Measurements from ENCODE around the gene MRNIP.

Gene MRNIP

DNA sequence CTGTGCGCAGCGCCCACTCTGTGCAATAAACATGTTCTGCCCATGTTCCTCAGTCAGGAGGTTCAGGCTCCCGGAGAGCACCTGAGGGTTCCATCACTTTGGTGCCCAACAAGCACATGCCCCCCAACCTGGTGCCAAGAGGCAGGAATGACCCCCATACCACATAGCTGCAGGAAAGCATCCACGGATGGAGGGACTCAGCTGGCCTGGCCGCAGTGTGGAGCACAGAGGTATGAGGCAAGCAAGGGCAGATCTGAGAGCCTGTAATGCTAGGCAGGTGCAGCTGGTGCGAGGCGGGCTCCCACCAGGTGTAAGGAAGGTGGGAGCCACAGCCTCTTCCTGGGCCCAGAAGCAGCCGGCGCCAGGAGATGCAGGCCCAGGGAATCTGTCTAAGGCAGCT lies 4.3 kb upstream of the MRNIP start:
- TF ChIP-seq, protein P1, sequence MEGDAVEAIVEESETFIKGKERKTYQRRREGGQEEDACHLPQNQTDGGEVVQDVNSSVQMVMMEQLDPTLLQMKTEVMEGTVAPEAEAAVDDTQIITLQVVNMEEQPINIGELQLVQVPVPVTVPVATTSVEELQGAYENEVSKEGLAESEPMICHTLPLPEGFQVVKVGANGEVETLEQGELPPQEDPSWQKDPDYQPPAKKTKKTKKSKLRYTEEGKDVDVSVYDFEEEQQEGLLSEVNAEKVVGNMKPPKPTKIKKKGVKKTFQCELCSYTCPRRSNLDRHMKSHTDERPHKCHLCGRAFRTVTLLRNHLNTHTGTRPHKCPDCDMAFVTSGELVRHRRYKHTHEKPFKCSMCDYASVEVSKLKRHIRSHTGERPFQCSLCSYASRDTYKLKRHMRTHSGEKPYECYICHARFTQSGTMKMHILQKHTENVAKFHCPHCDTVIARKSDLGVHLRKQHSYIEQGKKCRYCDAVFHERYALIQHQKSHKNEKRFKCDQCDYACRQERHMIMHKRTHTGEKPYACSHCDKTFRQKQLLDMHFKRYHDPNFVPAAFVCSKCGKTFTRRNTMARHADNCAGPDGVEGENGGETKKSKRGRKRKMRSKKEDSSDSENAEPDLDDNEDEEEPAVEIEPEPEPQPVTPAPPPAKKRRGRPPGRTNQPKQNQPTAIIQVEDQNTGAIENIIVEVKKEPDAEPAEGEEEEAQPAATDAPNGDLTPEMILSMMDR (IDR thresholded peaks at IDR 0.05; ENCODE audit: control insufficient read depth, insufficient read depth, low read depth, low read length, missing control alignments) = no peak
- H3K4me3 ChIP-seq (ENCODE audit: control insufficient read depth, low read depth, low read length) = no peak overlapping the region
- no peak for DNase-seq (ENCODE audit: low read depth)

DNA sequence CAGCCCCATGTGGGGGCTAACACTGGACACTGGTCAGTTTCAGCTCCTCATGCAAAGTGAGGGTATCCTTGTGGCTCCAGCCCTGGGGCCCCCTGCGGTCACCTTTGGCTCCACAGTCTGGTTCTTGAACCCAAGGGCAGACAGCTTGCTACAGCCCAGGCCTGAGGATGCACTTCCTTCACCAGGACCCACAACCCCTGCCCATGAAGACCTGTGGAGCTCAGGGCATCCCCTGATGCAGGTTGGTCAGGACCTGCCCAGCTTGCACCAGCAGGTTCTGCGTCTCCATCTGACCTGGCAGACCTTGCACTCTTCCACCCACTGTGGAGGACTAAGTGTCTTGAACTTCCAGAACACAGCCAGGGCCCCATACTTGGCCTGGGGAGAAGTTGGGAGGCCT lies 3.7 kb upstream of the MRNIP start:
- TF ChIP-seq, protein P1 (IDR thresholded peaks at IDR 0.05; ENCODE audit: control insufficient read depth, insufficient read depth, low read depth, low read length, missing control alignments) = no peak

DNA sequence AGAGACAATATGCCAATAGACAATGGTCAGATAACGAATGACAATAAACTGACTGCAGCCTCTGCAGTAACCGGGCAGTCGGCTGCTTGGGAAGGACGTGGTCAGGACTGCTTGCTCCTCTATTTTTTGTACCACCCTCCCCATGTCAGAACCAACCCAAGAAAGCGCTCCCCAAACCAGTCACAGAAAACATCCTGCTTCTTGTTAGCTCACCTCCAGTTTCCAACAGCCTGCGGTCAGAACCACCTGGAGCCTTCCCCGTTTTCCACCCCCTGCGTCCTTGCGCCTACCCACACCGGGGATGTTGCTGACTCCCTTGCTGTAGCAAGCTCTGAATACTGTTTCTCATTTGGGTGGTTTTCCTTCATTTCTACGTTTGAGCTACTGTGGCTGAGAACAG lies 1.7 kb upstream of the MRNIP start:
- H3K4me3 ChIP-seq (ENCODE audit: control insufficient read depth, low read depth, low read length) = no peak overlapping the region; the same call in 1 of the 2 replicates
- no peak for DNase-seq (ENCODE audit: low read depth)
- TF ChIP-seq, protein P1 (IDR thresholded peaks at IDR 0.05; ENCODE audit: control insufficient read depth, insufficient read depth, low read depth, low read length, missing control alignments) = no peak

More for the DNA sequence above, 3.7 kb upstream of the MRNIP start:
- DNase-seq (ENCODE audit: low read depth) = no peak
- H3K4me3 ChIP-seq (ENCODE audit: control insufficient read depth, low read depth, low read length) = no peak overlapping the region

DNA sequence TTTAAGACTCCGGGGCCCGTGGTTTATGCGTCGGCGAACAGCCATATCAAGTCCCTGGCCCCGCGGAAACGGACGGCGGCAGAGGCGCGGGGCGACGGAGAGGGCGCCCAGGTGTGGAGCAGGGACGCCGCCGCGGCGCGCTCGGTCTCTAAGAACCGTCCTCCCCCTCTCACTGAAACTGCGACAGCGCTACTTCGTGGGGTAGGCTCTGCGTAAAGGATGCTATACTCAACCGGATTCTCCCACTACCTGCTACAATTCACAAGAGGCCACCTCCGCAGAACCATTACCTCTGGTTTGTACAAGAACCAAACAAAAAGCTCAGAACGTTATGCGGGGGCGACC lies 404 bp downstream of the MRNIP start:
- no peak for DNase-seq (ENCODE audit: low read depth)
- H3K4me3 ChIP-seq (ENCODE audit: control insufficient read depth, low read depth, low read length) = peak overlapping the region; percentile 100
- TF ChIP-seq, protein P1 (IDR thresholded peaks at IDR 0.05; ENCODE audit: control insufficient read depth, insufficient read depth, low read depth, low read length, missing control alignments) = no peak

DNA sequence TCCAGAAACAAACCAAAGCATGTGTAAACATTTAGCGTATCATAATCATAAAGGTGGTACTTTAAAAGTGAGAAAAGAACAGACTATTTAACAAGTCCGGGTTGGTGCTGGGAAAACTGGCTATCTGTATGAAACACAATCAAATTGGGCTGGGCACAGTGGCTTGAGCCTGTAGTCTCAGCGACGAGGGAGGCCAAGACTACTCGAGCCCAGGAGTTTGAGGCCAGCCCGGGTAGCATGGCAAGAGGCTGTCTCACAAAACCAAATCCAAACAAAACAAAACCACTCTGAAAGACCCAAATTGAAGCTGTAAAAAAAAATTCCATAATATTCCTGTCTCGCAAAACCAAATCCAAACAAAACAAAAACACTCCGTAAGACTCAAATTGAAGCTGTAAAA lies 4.3 kb downstream of the MRNIP start:
- H3K4me3 ChIP-seq (ENCODE audit: control insufficient read depth, low read depth, low read length) = no peak overlapping the region
- TF ChIP-seq, protein P1 (IDR thresholded peaks at IDR 0.05; ENCODE audit: control insufficient read depth, insufficient read depth, low read depth, low read length, missing control alignments) = no peak

DNA sequence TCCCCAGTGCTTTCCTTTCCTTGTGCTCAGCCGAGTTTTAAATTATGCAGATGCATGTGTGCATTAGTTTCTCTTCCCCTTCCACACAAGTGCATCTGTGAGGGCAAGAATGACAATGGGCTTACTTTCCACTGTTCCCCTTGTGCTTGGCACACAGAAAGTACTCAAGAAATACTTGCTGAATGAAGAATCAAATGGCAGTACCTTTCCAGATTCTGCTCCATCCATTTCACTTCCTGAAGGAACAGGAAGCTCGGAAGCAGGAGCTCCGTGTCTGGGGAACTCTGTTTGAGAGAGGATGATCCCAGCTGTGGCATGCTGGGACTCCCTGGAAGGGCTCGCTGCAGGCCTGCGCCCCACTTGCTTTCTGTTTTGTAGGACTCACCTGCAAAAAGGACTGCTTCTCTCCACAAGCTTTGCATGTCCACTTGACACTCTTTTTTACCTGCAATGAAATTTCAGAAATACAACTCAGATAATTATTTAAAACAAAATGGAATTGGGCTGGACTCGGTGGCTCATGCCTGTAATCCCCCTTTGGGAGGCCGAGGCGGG lies 5.5 kb downstream of the MRNIP start:
- no peak overlapping the region for H3K4me3 ChIP-seq (ENCODE audit: control insufficient read depth, low read depth, low read length)
- TF ChIP-seq, protein P1 (IDR thresholded peaks at IDR 0.05; ENCODE audit: control insufficient read depth, insufficient read depth, low read depth, low read length, missing control alignments) = no peak
- no peak for DNase-seq (ENCODE audit: low read depth)

More for the DNA sequence above, 4.3 kb downstream of the MRNIP start:
- no peak for DNase-seq (ENCODE audit: low read depth)

DNA sequence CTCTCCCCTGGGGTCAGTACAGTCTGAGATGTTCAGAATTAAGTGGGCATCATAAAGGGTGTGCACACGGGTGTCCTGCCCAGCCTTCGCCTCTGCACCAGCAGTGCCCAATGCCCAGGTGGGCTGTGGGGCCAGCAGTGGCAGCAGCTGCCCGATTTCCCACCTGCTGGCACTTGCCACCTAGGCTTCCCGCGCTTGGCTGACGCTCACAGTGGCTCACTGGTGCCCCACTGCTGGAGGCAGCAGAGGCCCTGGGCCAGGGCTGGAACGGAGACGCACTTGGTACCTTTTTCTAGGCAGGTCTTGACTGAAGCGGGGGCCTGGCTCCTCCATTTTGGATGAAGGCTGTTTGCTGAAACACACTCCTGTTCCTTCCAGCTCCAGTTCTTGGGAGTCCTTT lies 17.0 kb downstream of the MRNIP start:
- TF ChIP-seq, protein P1 (IDR thresholded peaks at IDR 0.05; ENCODE audit: control insufficient read depth, insufficient read depth, low read depth, low read length, missing control alignments) = no peak
- no peak overlapping the region for H3K4me3 ChIP-seq (ENCODE audit: control insufficient read depth, low read depth, low read length)
- no peak for DNase-seq (ENCODE audit: low read depth)

All from AG09309 (cell line).